HepG2 (cell line): ENCODE results near the gene MUC6. TPM values are rescaled to one million over a fixed set of nuclear protein-coding genes. Genes with fewer than 3 reads are reported as not detected.

Source experiments
- ATAC-seq: fragments of 200-7000 bp; cut with Tn5 transposase; 3 replicates; pipeline ENCODE4 v1.9.1; 2020; ENCODE audit warnings: mild to moderate bottlenecking, moderate library complexity
- BruUV-seq: library from RNA; stranded (reverse); fragments of 400-500 nt; replicated peaks from 2 replicates; lab custom pipeline; 2021; lab: Mats Ljungman, UMichigan
- CTCF ChIA-PET: fragments of 300-600 bp; formaldehyde crosslinking; extraction: SDS; loops from one replicate; lab custom pipeline; 2021; ENCODE audit warnings: low total read pairs, inconsistent platforms, low intra/inter-chr PET ratio; lab: Yijun Ruan, JAX
- POLR2A ChIA-PET: fragments of 350-600 bp; sonication (Branson Sonifier 250); formaldehyde crosslinking; loops from one replicate; lab custom pipeline; 2020; ENCODE audit warnings: antibody characterized with exemption, inconsistent platforms; lab: Yijun Ruan, JAX
- DNase-seq: peaks from one replicate; pipeline ENCODE4 v3.0.0-alpha.2; 2015; ENCODE audit warnings: low spot score
- FAIRE-seq: peaks from 3 replicates; lab custom pipeline; 2011; peaks lifted over from hg19 to GRCh38; lab: Jason Lieb, UNC
- H2AFZ ChIP-seq: one replicate; pipeline ENCODE4 v1.6.1; 2011; ENCODE audit warnings: low read length, inconsistent platforms
- H3K27ac ChIP-seq: fragments of 300-600 bp; 3 replicates; pipeline ENCODE4 v1.8.0; 2011; ENCODE audit warnings: mixed run types, mild to moderate bottlenecking, mixed read lengths, low read length, inconsistent platforms; ENCODE audit not compliant: insufficient read depth; ENCODE audit errors: extremely low read length
- H3K27me3 ChIP-seq, 2 experiments: fragments of 200-600 bp in 1 of 2; 2 replicates in 1 of 2; 3 replicates in 1 of 2; pipeline versions ENCODE4 v1.6.0 to v1.8.0; 2011; ENCODE audit warnings: low read length in 2 of 2, mild to moderate bottlenecking in 2 of 2, moderate library complexity in 2 of 2, inconsistent platforms in 1 of 2; ENCODE audit not compliant: insufficient read depth in 2 of 2, control insufficient read depth in 1 of 2
- H3K36me3 ChIP-seq, 2 experiments: fragments of 200-600 bp in 1 of 2; replicated peaks in 1 of 2; 2 replicates in 1 of 2; 3 replicates in 1 of 2; pipeline versions ENCODE4 v1.5.1 to v1.8.0; 2011; ENCODE audit warnings: low read length in 2 of 2, inconsistent platforms in 1 of 2; ENCODE audit not compliant: insufficient read depth in 2 of 2, control insufficient read depth in 1 of 2
- H3K4me1 ChIP-seq: 2 replicates; pipeline ENCODE4 v1.5.1; 2012; ENCODE audit warnings: low read length, inconsistent platforms; ENCODE audit not compliant: insufficient read depth
- H3K4me2 ChIP-seq: 2 replicates; pipeline ENCODE4 v1.6.0; 2011; ENCODE audit warnings: low read depth, low read length, inconsistent platforms
- H3K4me3 ChIP-seq, 3 experiments: fragments of 200-600 bp in 1 of 3; sonication (generic), shearing (Covaris generic) in 1 of 3; replicated peaks in 1 of 3; 2 replicates each; pipeline ENCODE4 v1.5.1; 2011 to 2016; ENCODE audit warnings: low read length in 3 of 3, inconsistent platforms in 2 of 3, low read depth in 2 of 3, mild to moderate bottlenecking in 2 of 3, control low read depth in 1 of 3, mixed read lengths in 1 of 3; ENCODE audit not compliant: insufficient read depth in 1 of 3
- H3K79me2 ChIP-seq: one replicate; pipeline ENCODE4 v1.6.1; 2011; ENCODE audit warnings: low read length, inconsistent platforms; ENCODE audit not compliant: insufficient read depth
- H3K9ac ChIP-seq: 2 replicates; pipeline ENCODE4 v1.6.0; 2011; ENCODE audit warnings: mild to moderate bottlenecking, low read depth, low read length, inconsistent platforms; ENCODE audit not compliant: insufficient read depth
- H3K9me3 ChIP-seq: 2 replicates; pipeline ENCODE4 v1.5.1; 2012; ENCODE audit warnings: mild to moderate bottlenecking, low read length
- H4K20me1 ChIP-seq: 2 replicates; pipeline ENCODE4 v1.6.0; 2011; ENCODE audit warnings: inconsistent platforms, mild to moderate bottlenecking, low read length, moderate library complexity; ENCODE audit not compliant: insufficient read depth
- ATM ChIP-seq: fragments of 450-650 bp; IDR thresholded peaks from 2 replicates; pipeline ENCODE4 v1.7.1; 2017; ENCODE audit warnings: mild to moderate bottlenecking, borderline replicate concordance
- CREBL2 ChIP-seq: sonication (generic); formaldehyde crosslinking; IDR thresholded peaks from 2 replicates; pipeline ENCODE4 v1.8.1; 2023; ENCODE audit warnings: missing genetic modification reagents, mild to moderate bottlenecking, borderline replicate concordance
- FLYWCH1 ChIP-seq: sonication (generic); formaldehyde crosslinking; IDR thresholded peaks from 2 replicates; pipeline ENCODE4 v1.8.1; 2023; ENCODE audit warnings: mild to moderate bottlenecking, missing genetic modification reagents
- MZF1 ChIP-seq: sonication (generic); formaldehyde crosslinking; IDR thresholded peaks from 2 replicates; pipeline ENCODE4 v1.8.1; 2023; ENCODE audit warnings: mild to moderate bottlenecking, missing genetic modification reagents, borderline replicate concordance
- NFKB2 ChIP-seq: sonication (generic); formaldehyde crosslinking; IDR thresholded peaks from 2 replicates; pipeline ENCODE4 v1.4.0; 2020; ENCODE audit warnings: missing genetic modification reagents, borderline replicate concordance
- ZFP1 ChIP-seq: IDR thresholded peaks from 2 replicates; pipeline ENCODE4 v1.6.1; 2016
- ZNF414 ChIP-seq: sonication (generic); formaldehyde crosslinking; IDR thresholded peaks from 2 replicates; pipeline ENCODE4 v1.5.0; 2020; ENCODE audit warnings: missing genetic modification reagents
- ZNF703 ChIP-seq: sonication (generic); formaldehyde crosslinking; IDR thresholded peaks from 2 replicates; pipeline ENCODE4 v1.5.1; 2020; ENCODE audit warnings: missing genetic modification reagents, mild to moderate bottlenecking, moderate library complexity, borderline replicate concordance
- WGBS: methylation state at CpG from one replicate; pipeline ENCODE4 v1.1.6; 2017; ENCODE audit warnings: low lambda C conversion rate; 5-methylcytosine and 5-hydroxymethylcytosine counted together
- in situ Hi-C: cut with HindIII; loops from 2 replicates; pipeline ENCODE4 v1.10.0; 2017; ENCODE audit warnings: low pct_unique_long_range_greater_than_20kb; ENCODE audit not compliant: extremely low pct_ligation_motif_present
- intact Hi-C: fragments of 100-400 bp; cut with micrococcal nuclease; formaldehyde crosslinking; loops from one replicate; pipeline ENCODE4 v1.10.0; 2022; ENCODE audit not compliant: unreplicated experiment
- polyA plus RNA-seq, 8 experiments: library from polyadenylated mRNA; depleted of rRNA in 3 of 8; stranded (reverse) in 7 of 8; unstranded in 1 of 8; fragments of >200 nt; fragmentation: Illumina TruSeq in 4 of 8; extraction: Trizol in 4 of 8; gene quantifications; 2 replicates each; pipeline versions ENCODE4 v1.2.1 to v1.2.3, GENCODE V29; 2011 to 2016; ENCODE audit warnings: low read depth in 4 of 8, missing spikeins in 1 of 8, mixed read lengths in 1 of 8; ENCODE audit not compliant: insufficient read depth in 1 of 8
- total RNA-seq, 5 experiments: library from RNA; depleted of rRNA; stranded (reverse); fragments of >200 nt; fragmentation: Illumina TruSeq; extraction: Trizol; gene quantifications; 2 replicates each; pipeline ENCODE4 v1.2.3, GENCODE V29; 2016; ENCODE audit warnings: low read depth in 1 of 5

Gene MUC6
- total and polyA plus RNA-seq, 2 of the 13 experiments (the other 11 are each of a cell fraction or from before 2014, with no cell fraction given) = not detected

GRCh38 chr11:1034456-1035295, 1.8 kb downstream of the MUC6 start:
- no peak overlapping the region for H3K27ac ChIP-seq
- no peaks in the 10 kb centered on the region for H3K79me2 ChIP-seq
- no peak for ATAC-seq
- H3K4me2 ChIP-seq = no peak overlapping the region
- H3K4me3 ChIP-seq = no peak overlapping the region
- BruUV-seq = no TSS peak
- no peak for DNase-seq
- H3K9me3 ChIP-seq = no peaks in the 10 kb centered on the region
- CTCF ChIA-PET = no interaction called here
- no peaks in the 10 kb centered on the region for H4K20me1 ChIP-seq
- intact Hi-C loops (no loop called here), in situ Hi-C loops (no loop called here)
- no peaks in the 10 kb centered on the region for H3K36me3 ChIP-seq
- no peak overlapping the region for H3K9ac ChIP-seq
- H2AFZ ChIP-seq = no peak overlapping the region
- FAIRE-seq = no peak
- H3K27me3 ChIP-seq = peaks cover 28 to 68% of the 10 kb centered on the region in 2 experiments; a peak in 4 of 5 replicates
- H3K4me1 ChIP-seq = no peaks in the 10 kb centered on the region
- POLR2A ChIA-PET = no interaction called here
- no CpG with 5 or more reads among the region's 39 CpGs for WGBS
- TF ChIP-seq ZFP1 (CRISPR knock-in tag) (no peak), ZNF703 (no peak), FLYWCH1 (no peak), NFKB2 (CRISPR knock-in tag) (no peak), MZF1 (no peak), ZNF414 (CRISPR knock-in tag) (no peak)
- TF ChIP-seq, all 625 proteins: peak for 0

GRCh38 chr11:1034001-1034400, 2.5 kb downstream of the MUC6 start:
- no peak for DNase-seq
- ChIA-PET POLR2A (no interaction called here), CTCF (no interaction called here)
- FAIRE-seq = no peak
- Histone ChIP-seq H3K9ac (no peak overlapping the region), H3K79me2 (no peaks in the 10 kb centered on the region), H3K4me2 (no peak overlapping the region), H3K27ac (no peak overlapping the region), H3K4me1 (no peaks in the 10 kb centered on the region), H2AFZ (no peak overlapping the region), H4K20me1 (no peaks in the 10 kb centered on the region), H3K4me3 (no peak overlapping the region), H3K27me3 (peaks cover 29 to 68% of the 10 kb centered on the region in 2 experiments; a peak in 4 of 5 replicates), H3K36me3 (no peaks in the 10 kb centered on the region), H3K9me3 (no peaks in the 10 kb centered on the region)
- in situ Hi-C loops (no loop called here), intact Hi-C loops (no loop called here)
- TF ChIP-seq ATM (no peak), CREBL2 (CRISPR knock-in tag) (no peak)
- no peak for ATAC-seq
- BruUV-seq = no TSS peak
- WGBS = 0% methylated on average over 1 of the region's 8 CpGs
